Psoas muscle (tissue), 8 donors: ENCODE results near the gene CAD. TPM values are rescaled to one million over a fixed set of nuclear protein-coding genes. Genes with fewer than 3 reads are reported as not detected.

Experiments used
- ATAC-seq, 4 donors: fragments of 200-7000 bp; cut with Tn5 transposase; one replicate each; pipeline ENCODE4 v1.9.1; 2020; ENCODE audit warnings: moderate library complexity in 3 of 4, mild to moderate bottlenecking in 2 of 4
- DNase-seq, 2 donors: peaks; one replicate each; pipeline ENCODE4 v3.0.0-alpha.2; 2020
- H3K27ac ChIP-seq: fragments of 200-600 bp; one replicate; pipeline ENCODE4 v1.8.0; 2022
- H3K27me3 ChIP-seq, 3 donors: fragments of 200-600 bp in 1 of 3; one replicate each; pipeline versions ENCODE4 v1.6.1 to v1.8.0; 2013 to 2022; ENCODE audit warnings: low read length in 2 of 3, mild to moderate bottlenecking in 2 of 3, moderate library complexity in 1 of 3; ENCODE audit not compliant: insufficient read depth in 3 of 3
- H3K36me3 ChIP-seq, 2 donors: fragments of 200-600 bp in 1 of 2; one replicate each; pipeline versions ENCODE4 v1.6.1 to v1.8.0; 2013 to 2022; ENCODE audit warnings: low read depth in 1 of 2, mild to moderate bottlenecking in 1 of 2, moderate library complexity in 1 of 2; ENCODE audit not compliant: insufficient read depth in 1 of 2
- H3K4me1 ChIP-seq: fragments of 200-600 bp; one replicate; pipeline ENCODE4 v1.8.0; 2022
- H3K4me3 ChIP-seq: fragments of 200-600 bp; one replicate; pipeline ENCODE4 v1.8.0; 2022; ENCODE audit warnings: mild to moderate bottlenecking
- H3K9me3 ChIP-seq: fragments of 200-600 bp; one replicate; pipeline ENCODE4 v1.8.0; 2022
- WGBS, 3 donors: extraction: QIAGEN DNeasy Blood & Tissue Kit; methylation state at CpG; one replicate each; pipeline versions ENCODE4 v1.1.6 to v1.1.7; 2013; 5-methylcytosine and 5-hydroxymethylcytosine counted together
- intact Hi-C, 2 donors: fragments of 100-400 bp; cut with DNase I; formaldehyde crosslinking; loops; one replicate each; pipeline versions ENCODE4 v1.11.0 to v1.14.2; 2022
- polyA plus RNA-seq, 3 donors: library from polyadenylated mRNA; stranded (reverse); fragments of 200-250 nt; gene quantifications; one replicate each; pipeline ENCODE4 v1.2.3, GENCODE V29; 2013
- total RNA-seq, 4 donors: library from RNA; stranded (reverse); fragmentation: NEBNext Ultra II Directional in 2 of 4; extraction: Animal tissue kit (Norgen Biotek cat#: 25700) in 2 of 4; gene quantifications; one replicate each; pipeline versions ENCODE4 v1.2.1 to v1.2.4, GENCODE V29; 2021 to 2023
- TF ChIP-seq, protein P1 (sequence below): fragments of 200-600 bp; IDR thresholded peaks from one replicate; pipeline ENCODE4 v1.8.0; 2022; ENCODE audit warnings: antibody characterized with exemption
- donor health status: healthy with polysubstance abuse.
- donor health status: DM: no; HTN: no; CAD: no; lungs with moderate emphysema.
- donor health status: Bipolar disorder and iron deficiency.
- donor health status: healthy.
- donor health status: DM: yes; HTN: yes; CAD: no.
- donor health status: DM: no; HTN: no; CAD: no.
- donor health status: DM: no; HTN: no; CAD: no.
- donor health status: DM: yes; HTN: yes; CAD: no.

CAD gene
- total and polyA plus RNA-seq, 7 donors: 5.9 to 13.6 (median 8.2) TPM

- ATAC-seq: peak in 1 of 4 donors; percentile 25
- Histone ChIP-seq H3K27ac (no peak overlapping the region), H3K4me3 (no peak overlapping the region), H3K4me1 (peaks cover 13% of the 10 kb centered on the region), H3K36me3 (peaks cover 6 to 70% of the 10 kb centered on the region in 2 donors), H3K9me3 (no peaks in the 10 kb centered on the region), H3K27me3 (no peaks in the 10 kb centered on the region)
- DNase-seq: no peak
- WGBS, 3 donors: 88 to 94% (median 91%) methylated on average over 6 of the region's 6 CpGs
- intact Hi-C loops: loop anchor here (5.0 to 10.0 kb wide), 2 partner anchors 78 to 245 kb away; partner anchors contain the start of gene PREB (in 1 of the 2)
- TF ChIP-seq, protein P1, sequence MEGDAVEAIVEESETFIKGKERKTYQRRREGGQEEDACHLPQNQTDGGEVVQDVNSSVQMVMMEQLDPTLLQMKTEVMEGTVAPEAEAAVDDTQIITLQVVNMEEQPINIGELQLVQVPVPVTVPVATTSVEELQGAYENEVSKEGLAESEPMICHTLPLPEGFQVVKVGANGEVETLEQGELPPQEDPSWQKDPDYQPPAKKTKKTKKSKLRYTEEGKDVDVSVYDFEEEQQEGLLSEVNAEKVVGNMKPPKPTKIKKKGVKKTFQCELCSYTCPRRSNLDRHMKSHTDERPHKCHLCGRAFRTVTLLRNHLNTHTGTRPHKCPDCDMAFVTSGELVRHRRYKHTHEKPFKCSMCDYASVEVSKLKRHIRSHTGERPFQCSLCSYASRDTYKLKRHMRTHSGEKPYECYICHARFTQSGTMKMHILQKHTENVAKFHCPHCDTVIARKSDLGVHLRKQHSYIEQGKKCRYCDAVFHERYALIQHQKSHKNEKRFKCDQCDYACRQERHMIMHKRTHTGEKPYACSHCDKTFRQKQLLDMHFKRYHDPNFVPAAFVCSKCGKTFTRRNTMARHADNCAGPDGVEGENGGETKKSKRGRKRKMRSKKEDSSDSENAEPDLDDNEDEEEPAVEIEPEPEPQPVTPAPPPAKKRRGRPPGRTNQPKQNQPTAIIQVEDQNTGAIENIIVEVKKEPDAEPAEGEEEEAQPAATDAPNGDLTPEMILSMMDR: no peak
Observed at GRCh38 chr2:27209621-27210401, 7.4 kb upstream of the CAD start.

- H3K9me3 ChIP-seq: no peaks in the 10 kb centered on the region
- peaks cover 13% of the 10 kb centered on the region for H3K4me1 ChIP-seq
- ATAC-seq (peak; percentile 15 to 33 (median 26)), DNase-seq (no peak)
- H3K27ac ChIP-seq: peak overlapping the region; percentile 100
- H3K27me3 ChIP-seq: no peaks in the 10 kb centered on the region
- intact Hi-C loops: loop anchor here in 1 of 2 donors (5.0 kb wide), 1 partner anchor 79 kb away; the partner anchor contains the start of gene PREB
- H3K4me3 ChIP-seq: peak overlapping the region; percentile 98
- TF ChIP-seq, protein P1: no peak
- WGBS, 3 donors: 3 to 5% (median 4%) methylated on average over 45 to 48 of the region's 48 CpGs
- peaks cover 4 to 70% of the 10 kb centered on the region in 2 donors for H3K36me3 ChIP-seq
Observed at GRCh38 chr2:27211241-27211942, 5.8 kb upstream of the CAD start.

GRCh38 chr2:27211943-27212625 lies 5.1 kb upstream of the CAD start, which contains the start of the genes ATRAID and SLC5A6:
Gene ATRAID, plus strand, starts transcription at chr2:27212041. Its CDS starts 328 bp downstream, at chr2:27212369.
Gene SLC5A6, minus strand, starts transcription at chr2:27212268. Its CDS starts 4,618 bp downstream, at chr2:27207650.
- TF ChIP-seq, protein P1: no peak
- Histone ChIP-seq H3K36me3 (peaks cover 4 to 69% of the 10 kb centered on the region in 2 donors), H3K9me3 (no peaks in the 10 kb centered on the region), H3K27ac (peak within 1 kb of the TSS; percentile 100), H3K4me3 (peak within 1 kb of the TSS; percentile 98), H3K4me1 (peaks cover 17% of the 10 kb centered on the region), H3K27me3 (no peaks in the 10 kb centered on the region)
- intact Hi-C loops: loop anchor here in 1 of 2 donors (5.0 kb wide), 1 partner anchor 80 kb away; the partner anchor contains the start of gene PREB
- 0 to 1% (median 1%) methylated on average over 53 to 73 of the region's 73 CpGs for WGBS, 3 donors
- DNase-seq (peak; percentile 91 to 95), ATAC-seq (peak; percentile 93 to 96 (median 94))

GRCh38 chr2:27212626-27213471 lies 4.3 kb upstream of the CAD start:
- Histone ChIP-seq H3K27ac (peak overlapping the region; percentile 100), H3K4me3 (peak overlapping the region; percentile 98), H3K27me3 (no peaks in the 10 kb centered on the region), H3K4me1 (peaks cover 20% of the 10 kb centered on the region), H3K9me3 (no peaks in the 10 kb centered on the region), H3K36me3 (peaks cover 4 to 61% of the 10 kb centered on the region in 2 donors)
- ATAC-seq (peak; percentile 27 to 50 (median 34)), DNase-seq (no peak)
- 4% methylated on average over 34 of the region's 34 CpGs for WGBS, 3 donors
- intact Hi-C loops: loop anchor here in 1 of 2 donors (5.0 kb wide), 1 partner anchor 81 kb away; the partner anchor contains the start of gene PREB
- TF ChIP-seq, protein P1: no peak
